K562 (cell line): Measurements from ENCODE around the gene TRIM65. TPM values are rescaled to one million over a fixed set of nuclear protein-coding genes. Genes with fewer than 3 reads are reported as not detected.

Source experiments
- CCAR2 ChIP-seq: fragments of 200-400 bp; formaldehyde crosslinking; IDR thresholded peaks from 2 replicates; pipeline ENCODE4 v1.6.1; 2017; ENCODE audit warnings: mild to moderate bottlenecking, low read depth, low read length
- CHD2 ChIP-seq: IDR thresholded peaks from 2 replicates; pipeline ENCODE4 v1.6.1; 2011; ENCODE audit warnings: low read depth, low read length
- CREB1 ChIP-seq, 2 experiments: sonication (generic) in 1 of 2; formaldehyde crosslinking in 1 of 2; IDR thresholded peaks; 2 replicates each; pipeline versions ENCODE4 v1.6.1 to v1.8.0; 2012 to 2022; ENCODE audit warnings: inconsistent platforms in 1 of 2, mild to moderate bottlenecking in 1 of 2, missing genetic modification reagents in 1 of 2, moderate library complexity in 1 of 2
- CXXC5 ChIP-seq: fragments of 250-450 bp; sonication (Bioruptor Pico); IDR thresholded peaks from 2 replicates; pipeline ENCODE4 v1.8.0; 2022; ENCODE audit warnings: inconsistent platforms, mild to moderate bottlenecking, moderate library complexity
- DNMT1 ChIP-seq: fragments of 450-650 bp; IDR thresholded peaks from 2 replicates; pipeline ENCODE4 v1.6.1; 2016; ENCODE audit warnings: antibody characterized with exemption, mild to moderate bottlenecking
- HMG20A ChIP-seq: fragments of 450-650 bp; formaldehyde crosslinking; conservative IDR thresholded peaks from 2 replicates; pipeline ENCODE4 v1.4.0; 2020; ENCODE audit warnings: mild to moderate bottlenecking, mixed read lengths
- MAFK ChIP-seq: IDR thresholded peaks from 2 replicates; pipeline ENCODE4 v1.6.1; 2011; ENCODE audit warnings: low read length, improper control_type of control experiment
- MTA3 ChIP-seq: fragments of 450-650 bp; formaldehyde crosslinking; IDR thresholded peaks from 2 replicates; pipeline ENCODE4 v1.6.1; 2017; ENCODE audit warnings: mild to moderate bottlenecking, borderline replicate concordance
- NR2C2 ChIP-seq, 2 experiments: fragments of 200-800 bp in 1 of 2; sonication (Bioruptor generic) in 1 of 2; sonication (generic) in 1 of 2; formaldehyde crosslinking in 1 of 2; IDR thresholded peaks; 2 replicates each; pipeline versions ENCODE4 v1.6.1 to v1.8.0; 2016 to 2022; ENCODE audit warnings: mild to moderate bottlenecking in 1 of 2, missing compliant biosample characterization in 1 of 2, missing genetic modification characterization in 1 of 2, missing genetic modification reagents in 1 of 2
- PCBP1 ChIP-seq: fragments of 200-400 bp; formaldehyde crosslinking; IDR thresholded peaks from 2 replicates; pipeline ENCODE4 v1.6.1; 2018; ENCODE audit warnings: mild to moderate bottlenecking, low read depth, low read length; ENCODE audit not compliant: poor library complexity, severe bottlenecking
- POLR2A ChIP-seq: fragments of 450-650 bp; conservative IDR thresholded peaks from 2 replicates; pipeline ENCODE4 v1.6.1; 2016
- RBM25 ChIP-seq: fragments of 200-400 bp; formaldehyde crosslinking; IDR thresholded peaks from 2 replicates; pipeline ENCODE4 v1.6.1; 2018; ENCODE audit warnings: low read length, low read depth, moderate library complexity; ENCODE audit not compliant: severe bottlenecking
- SAFB ChIP-seq: fragments of 200-400 bp; formaldehyde crosslinking; IDR thresholded peaks from 2 replicates; pipeline ENCODE4 v1.6.1; 2017; ENCODE audit warnings: low read depth, low read length, borderline replicate concordance
- SMAD2 ChIP-seq: fragments of 150-350 bp; IDR thresholded peaks from 2 replicates; pipeline ENCODE4 v1.6.1; 2014; ENCODE audit warnings: low read depth, mild to moderate bottlenecking, low read length
- SMARCC2 ChIP-seq: fragments of 450-650 bp; IDR thresholded peaks from 2 replicates; pipeline ENCODE4 v1.6.1; 2017; ENCODE audit warnings: antibody characterized with exemption, moderate library complexity, mild to moderate bottlenecking, low read depth
- SREBF2 ChIP-seq: sonication (generic); formaldehyde crosslinking; IDR thresholded peaks from 2 replicates; pipeline ENCODE4 v1.4.0; 2020; ENCODE audit warnings: mild to moderate bottlenecking, missing genetic modification reagents
- STAT5A ChIP-seq: IDR thresholded peaks from 2 replicates; pipeline ENCODE4 v1.6.1; 2012; ENCODE audit warnings: low read length, inconsistent platforms, borderline replicate concordance
- TCFL5 ChIP-seq: fragments of 250-450 bp; sonication (Bioruptor Pico); conservative IDR thresholded peaks from 2 replicates; pipeline ENCODE4 v1.6.1; 2021; ENCODE audit warnings: mild to moderate bottlenecking, moderate library complexity, matching md5 sums
- ZC3H8 ChIP-seq: fragments of 450-650 bp; IDR thresholded peaks from 2 replicates; pipeline ENCODE4 v1.6.1; 2017
- ZNF121 ChIP-seq: sonication (generic); formaldehyde crosslinking; conservative IDR thresholded peaks from 2 replicates; pipeline ENCODE4 v1.8.0; 2022; ENCODE audit warnings: missing genetic modification reagents
- ZNF175 ChIP-seq: fragments of 200-800 bp; sonication (Bioruptor generic); IDR thresholded peaks from 2 replicates; pipeline ENCODE4 v1.6.1; 2016; ENCODE audit warnings: low read depth, mild to moderate bottlenecking, missing genetic modification characterization, missing compliant biosample characterization
- ZNF311 ChIP-seq: fragments of 250-450 bp; sonication (Bioruptor Pico); IDR thresholded peaks from 2 replicates; pipeline ENCODE4 v1.4.0; 2020; ENCODE audit warnings: mild to moderate bottlenecking, moderate library complexity
- ZNF551 ChIP-seq: fragments of 250-450 bp; sonication (Bioruptor Pico); IDR thresholded peaks from 2 replicates; pipeline ENCODE4 v1.5.0; 2021; ENCODE audit warnings: mild to moderate bottlenecking, moderate library complexity
- ZNF57 ChIP-seq: fragments of 450-650 bp; formaldehyde crosslinking; IDR thresholded peaks from 2 replicates; pipeline ENCODE4 v1.4.0; 2020; ENCODE audit warnings: mild to moderate bottlenecking, moderate library complexity
- polyA plus RNA-seq, 8 experiments: library from polyadenylated mRNA; depleted of rRNA in 4 of 8; stranded (reverse) in 5 of 8; unstranded in 3 of 8; fragments of >200 nt; fragmentation: Nextera tagmentation in 2 of 8; fragmentation: Illumina TruSeq in 1 of 8; extraction: Ambion mirVana in 2 of 8; extraction: Trizol in 1 of 8; gene quantifications; 2 replicates each; pipeline versions ENCODE4 v1.2.1 to v1.2.3, GENCODE V29; 2011 to 2014; ENCODE audit warnings: inconsistent platforms in 1 of 8, missing spikeins in 1 of 8
- total RNA-seq, 7 experiments: library from RNA; depleted of rRNA in 6 of 7; stranded (reverse); fragments of >200 nt in 6 of 7; fragmentation: Illumina TruSeq in 2 of 7; extraction: Trizol in 2 of 7; gene quantifications; 2 replicates each; pipeline versions ENCODE4 v1.2.1 to v1.2.3, GENCODE V29; 2011 to 2021; ENCODE audit warnings: low replicate concordance in 1 of 7
- TF ChIP-seq, protein P1 (sequence below): fragments of 450-650 bp; formaldehyde crosslinking; IDR thresholded peaks from 2 replicates; pipeline ENCODE4 v1.4.0; 2022; ENCODE audit warnings: missing genetic modification characterization
- TF ChIP-seq, protein P2 (sequence below): IDR thresholded peaks from 2 replicates; pipeline ENCODE4 v1.6.1; 2016; ENCODE audit warnings: missing genetic modification characterization, missing compliant biosample characterization
- TF ChIP-seq, protein P3 (sequence below): fragments of 450-650 bp; conservative IDR thresholded peaks from 2 replicates; pipeline ENCODE4 v1.6.1; 2016; ENCODE audit warnings: missing genetic modification characterization, low read depth, mild to moderate bottlenecking, missing compliant biosample characterization, moderate library complexity
- TF ChIP-seq, protein P4 (sequence below): sonication (generic); formaldehyde crosslinking; IDR thresholded peaks from 2 replicates; pipeline ENCODE4 v1.9.0; 2022; ENCODE audit warnings: mild to moderate bottlenecking, missing genetic modification reagents

Gene TRIM65
- total and polyA plus RNA-seq, 9 of the 15 experiments (the other 6 are each of a cell fraction or from before 2014, with no cell fraction given), result 2.8 to 45.7 (median 22.9) TPM

DNA sequence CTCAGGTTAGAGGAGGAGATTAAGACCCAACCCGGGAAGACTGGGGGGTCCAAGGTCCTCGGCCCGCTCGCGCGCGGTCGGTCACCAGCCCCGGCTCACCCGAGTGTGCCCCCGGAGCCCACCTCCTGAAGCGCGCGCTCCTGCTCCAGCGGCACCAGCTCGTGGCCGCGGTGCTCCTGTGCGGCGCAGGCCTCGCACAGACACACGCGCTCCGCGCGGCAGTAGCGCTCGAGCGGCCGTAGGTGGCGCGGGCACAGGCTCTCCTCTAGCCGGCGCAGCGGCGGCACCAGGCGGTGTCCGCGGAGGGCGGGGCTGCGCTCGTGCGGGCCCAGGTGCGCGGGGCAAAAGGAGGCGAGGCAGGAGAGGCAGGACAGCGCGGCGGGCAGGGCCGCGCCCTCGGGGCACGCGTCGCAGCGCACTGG lies 19.0 kb downstream of the TRIM65 start (continued):
- no peak for TF ChIP-seq SAFB
- no peak for TF ChIP-seq STAT5A
- TF ChIP-seq SREBF2 (CRISPR knock-in tag), result no peak
- TF ChIP-seq ZC3H8, result no peak
- TF ChIP-seq CCAR2, result no peak
- TF ChIP-seq MTA3, result no peak
- TF ChIP-seq ZNF57 (CRISPR knock-in tag), result no peak
- TF ChIP-seq ZNF175, result no peak
- no peak for TF ChIP-seq DNMT1
- TF ChIP-seq, protein P1, sequence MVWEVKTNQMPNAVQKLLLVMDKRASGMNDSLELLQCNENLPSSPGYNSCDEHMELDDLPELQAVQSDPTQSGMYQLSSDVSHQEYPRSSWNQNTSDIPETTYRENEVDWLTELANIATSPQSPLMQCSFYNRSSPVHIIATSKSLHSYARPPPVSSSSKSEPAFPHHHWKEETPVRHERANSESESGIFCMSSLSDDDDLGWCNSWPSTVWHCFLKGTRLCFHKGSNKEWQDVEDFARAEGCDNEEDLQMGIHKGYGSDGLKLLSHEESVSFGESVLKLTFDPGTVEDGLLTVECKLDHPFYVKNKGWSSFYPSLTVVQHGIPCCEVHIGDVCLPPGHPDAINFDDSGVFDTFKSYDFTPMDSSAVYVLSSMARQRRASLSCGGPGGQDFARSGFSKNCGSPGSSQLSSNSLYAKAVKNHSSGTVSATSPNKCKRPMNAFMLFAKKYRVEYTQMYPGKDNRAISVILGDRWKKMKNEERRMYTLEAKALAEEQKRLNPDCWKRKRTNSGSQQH (CRISPR knock-in tag), result no peak
- no peak for TF ChIP-seq RBM25
- TF ChIP-seq CXXC5 (CRISPR knock-in tag), result 0 out of 2 replicates have a peak, but pooled peaks have one; percentile 24
- TF ChIP-seq CHD2, result no peak
- no peak for TF ChIP-seq ZNF551
- TF ChIP-seq, protein P2, sequence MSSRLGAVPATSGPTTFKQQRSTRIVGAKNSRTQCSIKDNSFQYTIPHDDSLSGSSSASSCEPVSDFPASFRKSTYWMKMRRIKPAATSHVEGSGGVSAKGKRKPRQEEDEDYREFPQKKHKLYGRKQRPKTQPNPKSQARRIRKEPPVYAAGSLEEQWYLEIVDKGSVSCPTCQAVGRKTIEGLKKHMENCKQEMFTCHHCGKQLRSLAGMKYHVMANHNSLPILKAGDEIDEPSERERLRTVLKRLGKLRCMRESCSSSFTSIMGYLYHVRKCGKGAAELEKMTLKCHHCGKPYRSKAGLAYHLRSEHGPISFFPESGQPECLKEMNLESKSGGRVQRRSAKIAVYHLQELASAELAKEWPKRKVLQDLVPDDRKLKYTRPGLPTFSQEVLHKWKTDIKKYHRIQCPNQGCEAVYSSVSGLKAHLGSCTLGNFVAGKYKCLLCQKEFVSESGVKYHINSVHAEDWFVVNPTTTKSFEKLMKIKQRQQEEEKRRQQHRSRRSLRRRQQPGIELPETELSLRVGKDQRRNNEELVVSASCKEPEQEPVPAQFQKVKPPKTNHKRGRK (tag), result no peak
- TF ChIP-seq ZNF311, result no peak
- peak; percentile 60 for TF ChIP-seq PCBP1
- no peak for TF ChIP-seq CREB1 (IDR thresholded peaks at IDR 0.05)
- no peak for TF ChIP-seq CREB1 (CRISPR knock-in tag; IDR thresholded peaks at IDR 0.05)
- no peak for TF ChIP-seq ZNF121 (CRISPR knock-in tag)
- no peak for TF ChIP-seq MAFK
- TF ChIP-seq TCFL5 (CRISPR knock-in tag), result no peak
- TF ChIP-seq NR2C2 (CRISPR knock-in tag; IDR thresholded peaks at IDR 0.05), result no peak
- TF ChIP-seq NR2C2 (tag; IDR thresholded peaks at IDR 0.05), result no peak
- TF ChIP-seq, protein P3, sequence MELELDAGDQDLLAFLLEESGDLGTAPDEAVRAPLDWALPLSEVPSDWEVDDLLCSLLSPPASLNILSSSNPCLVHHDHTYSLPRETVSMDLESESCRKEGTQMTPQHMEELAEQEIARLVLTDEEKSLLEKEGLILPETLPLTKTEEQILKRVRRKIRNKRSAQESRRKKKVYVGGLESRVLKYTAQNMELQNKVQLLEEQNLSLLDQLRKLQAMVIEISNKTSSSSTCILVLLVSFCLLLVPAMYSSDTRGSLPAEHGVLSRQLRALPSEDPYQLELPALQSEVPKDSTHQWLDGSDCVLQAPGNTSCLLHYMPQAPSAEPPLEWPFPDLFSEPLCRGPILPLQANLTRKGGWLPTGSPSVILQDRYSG (tag), result no peak
- no peak for TF ChIP-seq HMG20A (CRISPR knock-in tag)
- TF ChIP-seq SMARCC2, result no peak
- TF ChIP-seq, protein P4, sequence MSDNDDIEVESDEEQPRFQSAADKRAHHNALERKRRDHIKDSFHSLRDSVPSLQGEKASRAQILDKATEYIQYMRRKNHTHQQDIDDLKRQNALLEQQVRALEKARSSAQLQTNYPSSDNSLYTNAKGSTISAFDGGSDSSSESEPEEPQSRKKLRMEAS (CRISPR knock-in tag), result peak; percentile 7; the same call in 1 of the 2 replicates
- no peak for TF ChIP-seq POLR2A
- no peak for TF ChIP-seq SMAD2
